IMR-90 (cell line): ENCODE measurements around the gene KLK10.

Experiments used
- CEBPB ChIP-seq: IDR thresholded peaks from 2 replicates; pipeline ENCODE4 v1.6.1; 2012; ENCODE audit warnings: low read depth, low read length, improper control_type of control experiment
- CHD1 ChIP-seq: IDR thresholded peaks from 2 replicates; pipeline ENCODE4 v1.6.1; 2012; ENCODE audit warnings: low read depth, low read length, improper control_type of control experiment
- CTCF ChIP-seq: conservative IDR thresholded peaks from 2 replicates; pipeline ENCODE4 v1.5.1; 2012; ENCODE audit warnings: mild to moderate bottlenecking, low read depth, low read length, improper control_type of control experiment
- ELK1 ChIP-seq: fragments of 150-350 bp; IDR thresholded peaks from 2 replicates; pipeline ENCODE4 v1.6.1; 2016; ENCODE audit warnings: low read depth, mild to moderate bottlenecking, low read length, moderate library complexity, borderline replicate concordance
- POLR2A ChIP-seq: IDR thresholded peaks from 2 replicates; pipeline ENCODE4 v1.6.1; 2012; ENCODE audit warnings: mild to moderate bottlenecking, low read depth, low read length
- RAD21 ChIP-seq: IDR thresholded peaks from 2 replicates; pipeline ENCODE4 v1.6.1; 2012; ENCODE audit warnings: low read length, improper control_type of control experiment
- RFX5 ChIP-seq: IDR thresholded peaks from 2 replicates; pipeline ENCODE4 v1.8.0; 2012; ENCODE audit warnings: low read depth, mild to moderate bottlenecking, low read length, moderate library complexity
- SMC3 ChIP-seq: fragments of 150-350 bp; IDR thresholded peaks from 2 replicates; pipeline ENCODE4 v1.6.1; 2016; ENCODE audit warnings: low read depth, mild to moderate bottlenecking, antibody characterized with exemption, low read length, moderate library complexity
- USF2 ChIP-seq: fragments of 150-350 bp; IDR thresholded peaks from 2 replicates; pipeline ENCODE4 v1.6.1; 2017; ENCODE audit warnings: mild to moderate bottlenecking, antibody characterized with exemption, low read length, low read depth

GRCh38 chr19:51003316-51003715 is 16.2 kb downstream of the KLK10 start:
- no peak for TF ChIP-seq CTCF
- TF ChIP-seq POLR2A = no peak
- TF ChIP-seq RFX5 = no peak
- no peak for TF ChIP-seq ELK1
- TF ChIP-seq USF2 = no peak
- TF ChIP-seq SMC3 = no peak
- no peak for TF ChIP-seq CHD1
- no peak for TF ChIP-seq CEBPB
- TF ChIP-seq RAD21 = no peak
